GM21526 (cell line): ENCODE data around the gene IHH.

ENCODE experiments used
- ATAC-seq: cut with Tn5 transposase; IDR thresholded peaks from one replicate; pipeline ENCODE4 v1.9.1; 2021; ENCODE audit warnings: moderate library complexity; ENCODE audit not compliant: unreplicated experiment, low FRiP score

The IHH gene

GRCh38 chr2:219078126-219078525 is 17.4 kb upstream of the IHH start:
- no peak for ATAC-seq

- ATAC-seq, result no peak
Observed at GRCh38 chr2:219076253-219076652, 15.5 kb upstream of the IHH start.

GRCh38 chr2:219073413-219074129 is 12.8 kb upstream of the IHH start:
- ATAC-seq, result no peak

- no peak for ATAC-seq
Observed at GRCh38 chr2:219072741-219073250, 12.1 kb upstream of the IHH start.

GRCh38 chr2:219071131-219071816 is 10.6 kb upstream of the IHH start:
- no peak for ATAC-seq

- ATAC-seq, result no peak
Observed at GRCh38 chr2:219065484-219065883, 4.8 kb upstream of the IHH start.

- ATAC-seq, result no peak
Observed at GRCh38 chr2:219062081-219062480, 1.4 kb upstream of the IHH start.

- ATAC-seq, result no peak
Observed at GRCh38 chr2:219059725-219060682, 717 bp downstream of the IHH start.

GRCh38 chr2:219059375-219059724 is 1.4 kb downstream of the IHH start:
- no peak for ATAC-seq

GRCh38 chr2:219058541-219059374 is 2.0 kb downstream of the IHH start:
- ATAC-seq, result no peak

GRCh38 chr2:219057709-219058540 is 2.8 kb downstream of the IHH start:
- ATAC-seq, result peak; percentile 89

GRCh38 chr2:219056896-219057708 is 3.6 kb downstream of the IHH start:
- ATAC-seq, result no peak

GRCh38 chr2:219056176-219056895 is 4.4 kb downstream of the IHH start:
- no peak for ATAC-seq

GRCh38 chr2:219054956-219055903 is 5.5 kb downstream of the IHH start:
- ATAC-seq, result no peak

GRCh38 chr2:219049282-219049681 is 11.4 kb downstream of the IHH start:
- no peak for ATAC-seq

- no peak for ATAC-seq
Observed at GRCh38 chr2:219045937-219046550, 14.7 kb downstream of the IHH start.
